Measurements from ENCODE around the gene CDC27. TPM values are rescaled to one million over a fixed set of nuclear protein-coding genes. Genes with fewer than 3 reads are reported as not detected.

Gene CDC27
- total RNA-seq, 1 experiment from 2014 or later: 191 TPM

- no peaks in the 10 kb centered on the region for H3K27me3 ChIP-seq (ENCODE audit: insufficient read depth, low read length)
- ATAC-seq (no peak), DNase-seq (ENCODE audit: low read depth, low spot score) (no peak)
- POLR2A ChIA-PET: no interaction called here
- no peak overlapping the region for H3K27ac ChIP-seq (ENCODE audit: low read depth, low read length)
- no peaks in the 10 kb centered on the region for H3K79me2 ChIP-seq (ENCODE audit: insufficient read depth, low read length)
- H3K4me3 ChIP-seq (replicated peaks in 1 of 2; ENCODE audit: low read depth in 1 of 2, low read length in 2 of 2): no peak overlapping the region
- H3K4me1 ChIP-seq (ENCODE audit: control insufficient read depth in 1 of 2, insufficient read depth in 2 of 2, low read length in 2 of 2): peaks cover 9 to 16% of the 10 kb centered on the region in 2 experiments
- intact Hi-C loops (cut with micrococcal nuclease): no loop called here
- H2AFZ ChIP-seq (ENCODE audit: low read depth, low read length, poor library complexity, severe bottlenecking): no peak overlapping the region
- no peaks in the 10 kb centered on the region for H3K36me3 ChIP-seq (ENCODE audit: control insufficient read depth in 1 of 2, insufficient read depth in 2 of 2, low read length in 2 of 2)
- H3K9ac ChIP-seq (ENCODE audit: low read length): no peak overlapping the region
- H3K4me2 ChIP-seq (ENCODE audit: low read length): no peak overlapping the region
- no TSS peak for BruUV-seq (replicated peaks)
- no peak for TF ChIP-seq ZNF274 (IDR thresholded peaks at IDR 0.05; ENCODE audit: low read depth, low read length)
- no peak for TF ChIP-seq FOSL1 (IDR thresholded peaks at IDR 0.05; ENCODE audit: low read depth)
- no peak for TF ChIP-seq RAD21 (IDR thresholded peaks at IDR 0.05; ENCODE audit: low read depth)
- no peak for TF ChIP-seq ELF1 (IDR thresholded peaks at IDR 0.05; ENCODE audit: borderline replicate concordance, low read depth)
- TF ChIP-seq JUND (IDR thresholded peaks at IDR 0.05): no peak
- no peak for TF ChIP-seq ZFX (IDR thresholded peaks at IDR 0.05)
- TF ChIP-seq CTCF (IDR thresholded peaks at IDR 0.05 in 2 of 3, conservative IDR thresholded peaks at IDR 0.05 in 1 of 3; ENCODE audit: borderline replicate concordance in 1 of 3, insufficient read depth in 1 of 3, low read depth in 2 of 3, low read length in 2 of 3): no peak
- no peak for TF ChIP-seq SP1 (IDR thresholded peaks at IDR 0.05; ENCODE audit: low read depth)
- TF ChIP-seq ZBTB33 (IDR thresholded peaks at IDR 0.05; ENCODE audit: extremely low read depth, insufficient replicate concordance, low read length): no peak
- no peak for TF ChIP-seq POLR2A (IDR thresholded peaks at IDR 0.05; ENCODE audit: borderline replicate concordance, extremely low read depth, insufficient read depth, insufficient read length)
- no peak for TF ChIP-seq EZH2 (IDR thresholded peaks at IDR 0.05)
- TF ChIP-seq REST (IDR thresholded peaks at IDR 0.05; ENCODE audit: low read depth): no peak
- TF ChIP-seq SIN3A (IDR thresholded peaks at IDR 0.05; ENCODE audit: low read depth): no peak
- no peak for TF ChIP-seq CEBPB (IDR thresholded peaks at IDR 0.05; ENCODE audit: low read depth)
- TF ChIP-seq CBX3 (IDR thresholded peaks at IDR 0.05; ENCODE audit: low read depth): no peak
- TF ChIP-seq POLR2AphosphoS5 (IDR thresholded peaks at IDR 0.05; ENCODE audit: low read depth, low read length): no peak
- no peaks in the 10 kb centered on the region for H3K9me2 ChIP-seq (ENCODE audit: insufficient read depth)
- RAD21 ChIA-PET (ENCODE audit: low non-redundant PET in 1 of 2, low total read pairs in 2 of 2, uncharacterized antibody in 2 of 2, unreplicated experiment in 2 of 2): no interaction called here
- H3K9me3 ChIP-seq (ENCODE audit: control insufficient read depth in 1 of 2, insufficient read depth in 1 of 2, low read depth in 1 of 2, low read length in 2 of 2): no peaks in the 10 kb centered on the region
- no peaks in the 10 kb centered on the region for H4K20me1 ChIP-seq (ENCODE audit: insufficient read depth)
- CTCF ChIA-PET: no interaction called here
These were observed 12.1 kb upstream of the CDC27 start for GRCh38 chr17:47201166-47201565.

Data from HCT116 (cell line).